ENCODE data around the gene ABO. TPM values are rescaled to one million over a fixed set of nuclear protein-coding genes. Genes with fewer than 3 reads are reported as not detected.

ABO gene
- total and polyA plus RNA-seq, 2 experiments from 2014 or later: not detected

GRCh38 chr9:133268335-133269056 lies 6.5 kb downstream of the ABO start:
- no peak for DNase-seq
- no peak overlapping the region for H3K27ac ChIP-seq
- H4K20me1 ChIP-seq (ENCODE audit: insufficient read depth): no peaks in the 10 kb centered on the region
- no peak for TF ChIP-seq EZH2 (IDR thresholded peaks at IDR 0.05; ENCODE audit: insufficient read depth, poor library complexity, severe bottlenecking)
- no peak for TF ChIP-seq EZH2phosphoT487 (IDR thresholded peaks at IDR 0.05; ENCODE audit: insufficient read depth, low read depth)
- H3K9me2 ChIP-seq (ENCODE audit: insufficient read depth): no peaks in the 10 kb centered on the region
- 26 to 31% methylated on average over 9 of the region's 9 CpGs for WGBS, 2 experiments (ENCODE audit: low coverage in 1 of 2, low lambda C conversion rate in 2 of 2, missing lambda C conversion rate in 2 of 2)
- no peaks in the 10 kb centered on the region for H3K9me3 ChIP-seq (ENCODE audit: low read depth)
- H3K36me3 ChIP-seq (ENCODE audit: low read depth): no peaks in the 10 kb centered on the region
- H3K9ac ChIP-seq: no peak overlapping the region
- no peaks in the 10 kb centered on the region for H3F3A ChIP-seq (ENCODE audit: insufficient read depth)
- H3K4me2 ChIP-seq (ENCODE audit: unreplicated experiment): no peak overlapping the region
- no peak overlapping the region for H3K4me3 ChIP-seq
- no peak overlapping the region for H2AFZ ChIP-seq
- no peaks in the 10 kb centered on the region for H3K4me1 ChIP-seq (ENCODE audit: insufficient read depth)
- H3K27me3 ChIP-seq (replicated peaks; ENCODE audit: insufficient read depth): peaks cover 38% of the 10 kb centered on the region
- in situ Hi-C loops (cut with MboI): no loop called here
- H3K79me2 ChIP-seq (ENCODE audit: insufficient read depth): no peaks in the 10 kb centered on the region

- no peaks in the 10 kb centered on the region for H3K79me2 ChIP-seq (ENCODE audit: insufficient read depth)
- DNase-seq: no peak
- no peaks in the 10 kb centered on the region for H3K4me1 ChIP-seq (ENCODE audit: insufficient read depth)
- H3F3A ChIP-seq (ENCODE audit: insufficient read depth): no peaks in the 10 kb centered on the region
- no peak overlapping the region for H3K27ac ChIP-seq
- H3K4me2 ChIP-seq (ENCODE audit: unreplicated experiment): no peak overlapping the region
- no peaks in the 10 kb centered on the region for H3K9me2 ChIP-seq (ENCODE audit: insufficient read depth)
- 66 to 72% methylated on average over 8 of the region's 8 CpGs for WGBS, 2 experiments (ENCODE audit: low coverage in 1 of 2, low lambda C conversion rate in 2 of 2, missing lambda C conversion rate in 2 of 2)
- in situ Hi-C loops (cut with MboI): no loop called here
- no peaks in the 10 kb centered on the region for H3K36me3 ChIP-seq (ENCODE audit: low read depth)
- H3K9ac ChIP-seq: no peak overlapping the region
- H3K9me3 ChIP-seq (ENCODE audit: low read depth): no peaks in the 10 kb centered on the region
- peaks cover 22% of the 10 kb centered on the region for H3K27me3 ChIP-seq (replicated peaks; ENCODE audit: insufficient read depth)
- TF ChIP-seq EZH2phosphoT487 (IDR thresholded peaks at IDR 0.05; ENCODE audit: insufficient read depth, low read depth): no peak
- no peak for TF ChIP-seq EZH2 (IDR thresholded peaks at IDR 0.05; ENCODE audit: insufficient read depth, poor library complexity, severe bottlenecking)
- no peak overlapping the region for H3K4me3 ChIP-seq
- no peak overlapping the region for H2AFZ ChIP-seq
- H4K20me1 ChIP-seq (ENCODE audit: insufficient read depth): no peaks in the 10 kb centered on the region
Observed at GRCh38 chr9:133264235-133264764, 10.7 kb downstream of the ABO start.

GRCh38 chr9:133263557-133263956 lies 11.4 kb downstream of the ABO start:
- Histone ChIP-seq H3K36me3 (ENCODE audit: low read depth) (no peaks in the 10 kb centered on the region), H2AFZ (no peak overlapping the region), H3K4me1 (ENCODE audit: insufficient read depth) (no peaks in the 10 kb centered on the region), H3K9me3 (ENCODE audit: low read depth) (no peaks in the 10 kb centered on the region), H3K4me3 (no peak overlapping the region), H3K79me2 (ENCODE audit: insufficient read depth) (no peaks in the 10 kb centered on the region), H3F3A (ENCODE audit: insufficient read depth) (no peaks in the 10 kb centered on the region), H3K9ac (no peak overlapping the region), H3K27me3 (replicated peaks; ENCODE audit: insufficient read depth) (peaks cover 24% of the 10 kb centered on the region), H3K9me2 (ENCODE audit: insufficient read depth) (no peaks in the 10 kb centered on the region), H3K27ac (no peak overlapping the region), H3K4me2 (ENCODE audit: unreplicated experiment) (no peak overlapping the region), H4K20me1 (ENCODE audit: insufficient read depth) (no peaks in the 10 kb centered on the region)
- no peak for DNase-seq
- in situ Hi-C loops (cut with MboI): no loop called here
- TF ChIP-seq EZH2 (IDR thresholded peaks at IDR 0.05; ENCODE audit: insufficient read depth, poor library complexity, severe bottlenecking) (no peak), EZH2phosphoT487 (IDR thresholded peaks at IDR 0.05; ENCODE audit: insufficient read depth, low read depth) (no peak)
- WGBS, 2 experiments (ENCODE audit: low coverage in 1 of 2, low lambda C conversion rate in 2 of 2, missing lambda C conversion rate in 2 of 2): 57 to 61% methylated on average over 10 of the region's 10 CpGs

GRCh38 chr9:133262226-133262625 lies 12.8 kb downstream of the ABO start:
- no peak overlapping the region for H2AFZ ChIP-seq
- in situ Hi-C loops (cut with MboI): no loop called here
- 41 to 44% methylated on average over 11 of the region's 11 CpGs for WGBS, 2 experiments (ENCODE audit: low coverage in 1 of 2, low lambda C conversion rate in 2 of 2, missing lambda C conversion rate in 2 of 2)
- no peak overlapping the region for H3K4me3 ChIP-seq
- no peak overlapping the region for H3K4me2 ChIP-seq (ENCODE audit: unreplicated experiment)
- no peaks in the 10 kb centered on the region for H3K36me3 ChIP-seq (ENCODE audit: low read depth)
- H3K9me2 ChIP-seq (ENCODE audit: insufficient read depth): no peaks in the 10 kb centered on the region
- no peaks in the 10 kb centered on the region for H3K79me2 ChIP-seq (ENCODE audit: insufficient read depth)
- no peak overlapping the region for H3K9ac ChIP-seq
- H4K20me1 ChIP-seq (ENCODE audit: insufficient read depth): no peaks in the 10 kb centered on the region
- no peak overlapping the region for H3K27ac ChIP-seq
- H3K27me3 ChIP-seq (replicated peaks; ENCODE audit: insufficient read depth): peaks cover 15% of the 10 kb centered on the region
- TF ChIP-seq EZH2phosphoT487 (IDR thresholded peaks at IDR 0.05; ENCODE audit: insufficient read depth, low read depth) (no peak), EZH2 (IDR thresholded peaks at IDR 0.05; ENCODE audit: insufficient read depth, poor library complexity, severe bottlenecking) (no peak)
- no peaks in the 10 kb centered on the region for H3F3A ChIP-seq (ENCODE audit: insufficient read depth)
- H3K4me1 ChIP-seq (ENCODE audit: insufficient read depth): no peaks in the 10 kb centered on the region
- no peaks in the 10 kb centered on the region for H3K9me3 ChIP-seq (ENCODE audit: low read depth)
- DNase-seq: no peak
